GM12878 (cell line): Measurements from ENCODE around the gene HCN4. TPM values are rescaled to one million over a fixed set of nuclear protein-coding genes. Genes with fewer than 3 reads are reported as not detected.

Source experiments
- ATAC-seq: fragments of 200-7000 bp; cut with Tn5 transposase; 3 replicates; pipeline ENCODE4 v1.9.1; 2020; ENCODE audit warnings: mild to moderate bottlenecking, moderate library complexity
- BruUV-seq: library from RNA; stranded (reverse); fragments of 400-500 nt; replicated peaks from 2 replicates; lab custom pipeline; 2021; lab: Mats Ljungman, UMichigan
- CTCF ChIA-PET: fragments of 300-600 bp; sonication (Branson Sonifier 250); formaldehyde crosslinking; extraction: SDS; loops from one replicate; lab custom pipeline; 2021; ENCODE audit warnings: inconsistent platforms; lab: Yijun Ruan, JAX
- POLR2A ChIA-PET: fragments of 350-600 bp; formaldehyde crosslinking; extraction: SDS; loops from one replicate; lab custom pipeline; 2021; ENCODE audit warnings: inconsistent platforms; lab: Charles Lee
- RAD21 ChIA-PET: fragments of 300-600 bp; sonication (Branson Sonifier 250); formaldehyde crosslinking; loops from one replicate; lab custom pipeline; 2023; ENCODE audit warnings: antibody characterized with exemption; ENCODE audit not compliant: unreplicated experiment; lab: Charles Lee
- SMC1A ChIA-PET: fragments of 300-600 bp; sonication (Branson Sonifier 250); formaldehyde crosslinking; loops from one replicate; lab custom pipeline; 2023; ENCODE audit not compliant: unreplicated experiment, uncharacterized antibody; lab: Charles Lee
- DNase-seq: peaks from one replicate; pipeline ENCODE4 v3.0.0-alpha.2; 2011; ENCODE audit warnings: low read depth, low spot score
- FAIRE-seq: peaks from 3 replicates; lab custom pipeline; 2011; peaks lifted over from hg19 to GRCh38; lab: Jason Lieb, UNC
- H2AFZ ChIP-seq: 2 replicates; pipeline ENCODE4 v1.6.0; 2011; ENCODE audit warnings: low read depth, low read length, control low read depth; ENCODE audit not compliant: control insufficient read depth
- H3K27ac ChIP-seq: 2 replicates; pipeline ENCODE4 v1.5.1; 2011; ENCODE audit warnings: control low read depth; ENCODE audit not compliant: control insufficient read depth, insufficient read depth
- H3K27me3 ChIP-seq, 2 experiments: replicated peaks in 1 of 2; 2 replicates each; pipeline versions ENCODE4 v1.6.0 to v1.6.1; 2011; ENCODE audit warnings: low read length in 1 of 2; ENCODE audit not compliant: control insufficient read depth in 2 of 2, insufficient read depth in 2 of 2
- H3K36me3 ChIP-seq, 2 experiments: 2 replicates each; pipeline ENCODE4 v1.5.1; 2011; ENCODE audit warnings: low read length in 1 of 2; ENCODE audit not compliant: control insufficient read depth in 2 of 2, insufficient read depth in 2 of 2
- H3K4me1 ChIP-seq: 2 replicates; pipeline ENCODE4 v1.6.1; 2011; ENCODE audit warnings: mild to moderate bottlenecking, low read length, moderate library complexity, mixed read lengths; ENCODE audit not compliant: control insufficient read depth, insufficient read depth
- H3K4me2 ChIP-seq: 2 replicates; pipeline ENCODE4 v1.6.0; 2011; ENCODE audit warnings: control low read depth; ENCODE audit not compliant: control insufficient read depth, insufficient read depth
- H3K4me3 ChIP-seq: fragments of 200-600 bp; sonication (generic); 2 replicates; pipeline ENCODE4 v1.5.1; 2016
- H3K79me2 ChIP-seq: 2 replicates; pipeline ENCODE4 v1.6.0; 2011; ENCODE audit warnings: low read length; ENCODE audit not compliant: control insufficient read depth, insufficient read depth
- H3K9ac ChIP-seq: 2 replicates; pipeline ENCODE4 v1.8.0; 2011; ENCODE audit warnings: low read length, control low read depth, mixed read lengths; ENCODE audit not compliant: control insufficient read depth, insufficient read depth
- H3K9me3 ChIP-seq: replicated peaks from 3 replicates; pipeline ENCODE4 v1.5.1; 2011; ENCODE audit warnings: mild to moderate bottlenecking, low read length; ENCODE audit not compliant: control insufficient read depth, insufficient read depth
- H4K20me1 ChIP-seq: 2 replicates; pipeline ENCODE4 v1.6.0; 2011; ENCODE audit not compliant: control insufficient read depth, insufficient read depth
- CHD1 ChIP-seq: IDR thresholded peaks from 2 replicates; pipeline ENCODE4 v1.6.1; 2012; ENCODE audit warnings: low read depth, low read length, improper control_type of control experiment
- FOXM1 ChIP-seq: IDR thresholded peaks from 2 replicates; pipeline ENCODE4 v1.6.1; 2012; ENCODE audit warnings: low read depth, mild to moderate bottlenecking, inconsistent platforms, low read length, moderate library complexity
- IKZF2 ChIP-seq, 2 experiments: fragments of 450-650 bp; IDR thresholded peaks; 2 replicates each; pipeline ENCODE4 v1.6.1; 2017; ENCODE audit warnings: mild to moderate bottlenecking in 2 of 2, moderate library complexity in 2 of 2
- NFXL1 ChIP-seq: fragments of 450-650 bp; IDR thresholded peaks from 2 replicates; pipeline ENCODE4 v1.6.1; 2017; ENCODE audit warnings: antibody characterized with exemption, mild to moderate bottlenecking, borderline replicate concordance
- NFYB ChIP-seq: IDR thresholded peaks from 2 replicates; pipeline ENCODE4 v1.6.1; 2011; ENCODE audit warnings: low read depth, mild to moderate bottlenecking, low read length, improper control_type of control experiment, moderate library complexity; ENCODE audit not compliant: insufficient read depth
- RAD51 ChIP-seq: fragments of 450-650 bp; IDR thresholded peaks from 2 replicates; pipeline ENCODE4 v1.6.1; 2016; ENCODE audit warnings: moderate library complexity, mild to moderate bottlenecking, inconsistent platforms
- STAT1 ChIP-seq: fragments of 450-650 bp; conservative IDR thresholded peaks from 2 replicates; pipeline ENCODE4 v1.6.1; 2014; ENCODE audit warnings: antibody characterized with exemption, mild to moderate bottlenecking
- ZSCAN29 ChIP-seq: fragments of 450-650 bp; IDR thresholded peaks from 2 replicates; pipeline ENCODE4 v1.6.1; 2017; ENCODE audit warnings: mild to moderate bottlenecking, moderate library complexity
- WGBS: methylation state at CpG from one replicate; pipeline ENCODE4 v1.1.6; 2016; ENCODE audit warnings: low lambda C conversion rate; ENCODE audit not compliant: insufficient replicate concordance, insufficient coverage; ENCODE audit errors: missing lambda C conversion rate; 5-methylcytosine and 5-hydroxymethylcytosine counted together
- in situ Hi-C: fragments of 300-500 bp; cut with MboI; formaldehyde crosslinking; loops from 9 replicates; pipeline ENCODE4 v1.14.3; 2018; ENCODE audit warnings: mixed read lengths
- intact Hi-C: fragments of 100-400 bp; cut with micrococcal nuclease; formaldehyde crosslinking; loops from one replicate; pipeline ENCODE4 v1.14.2; 2022; ENCODE audit not compliant: unreplicated experiment
- polyA plus RNA-seq, 11 experiments: library from polyadenylated mRNA; depleted of rRNA in 4 of 11; unstranded in 6 of 11; stranded (reverse) in 5 of 11; fragments of >200 nt; fragmentation: Nextera tagmentation in 4 of 11; fragmentation: Illumina TruSeq in 1 of 11; extraction: Ambion mirVana in 4 of 11; extraction: Trizol in 1 of 11; gene quantifications; 1 replicate in 1 of 11; 2 replicates in 10 of 11; pipeline versions ENCODE4 v1.2.1 to v1.2.3, GENCODE V29; 2011 to 2016; ENCODE audit warnings: inconsistent platforms in 2 of 11, missing spikeins in 2 of 11, low read depth in 1 of 11
- total RNA-seq, 4 experiments: library from RNA; depleted of rRNA in 3 of 4; stranded (reverse); fragments of >200 nt in 3 of 4; fragmentation: Illumina TruSeq in 1 of 4; extraction: Trizol in 1 of 4; gene quantifications; 2 replicates each; pipeline versions ENCODE4 v1.2.1 to v1.2.3, GENCODE V29; 2013 to 2021
- TF ChIP-seq, protein P1 (sequence below): IDR thresholded peaks from 2 replicates; pipeline ENCODE4 v1.6.1; 2012; ENCODE audit warnings: low read length, inconsistent platforms
- TF ChIP-seq, protein P2 (sequence below): fragments of 450-650 bp; IDR thresholded peaks from 2 replicates; pipeline ENCODE4 v1.6.1; 2014; ENCODE audit warnings: mild to moderate bottlenecking
- TF ChIP-seq, protein P3 (sequence below): fragments of 150-350 bp; IDR thresholded peaks from 2 replicates; pipeline ENCODE4 v1.6.1; 2014; ENCODE audit warnings: mild to moderate bottlenecking, low read depth, low read length
- TF ChIP-seq, protein P4 (sequence below): fragments of 450-650 bp; IDR thresholded peaks from 2 replicates; pipeline ENCODE4 v1.6.1; 2018; ENCODE audit warnings: borderline replicate concordance, mild to moderate bottlenecking; ENCODE audit not compliant: partially characterized antibody

The HCN4 gene
- total and polyA plus RNA-seq, 10 of the 15 experiments (the other 5 are each of a cell fraction or from before 2014, with no cell fraction given), result 0.03 to 0.10 TPM; not detected in 8

DNA sequence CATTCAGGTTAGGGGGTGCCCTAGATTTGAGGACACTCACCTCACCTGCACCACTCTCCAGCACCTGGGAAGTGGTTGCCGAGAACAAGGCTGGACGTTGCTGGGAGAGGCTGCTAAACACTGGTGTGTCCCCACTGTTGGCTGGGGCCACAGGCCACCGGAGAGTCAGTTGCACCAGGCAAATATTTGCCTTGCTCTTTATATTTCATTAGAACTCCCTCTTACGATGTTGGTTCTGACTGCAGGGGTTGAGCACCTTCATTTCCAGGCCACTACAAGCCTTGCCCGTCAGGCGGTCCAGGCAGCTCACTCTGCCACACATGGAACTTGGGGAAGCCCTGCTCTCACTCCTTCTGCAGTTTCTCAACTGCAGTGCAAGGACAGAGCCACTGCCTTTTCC is 30.7 kb downstream of the HCN4 start:
- 12% methylated on average over 6 of the region's 6 CpGs for WGBS
- Histone ChIP-seq H3K36me3 (no peaks in the 10 kb centered on the region), H3K27me3 (no peaks in the 10 kb centered on the region; a peak in 3 of 4 replicates), H3K9ac (no peak overlapping the region), H3K9me3 (no peaks in the 10 kb centered on the region), H3K27ac (no peak overlapping the region), H3K79me2 (no peaks in the 10 kb centered on the region), H3K4me1 (no peaks in the 10 kb centered on the region), H4K20me1 (no peaks in the 10 kb centered on the region; the same call in 1 of the 2 replicates), H2AFZ (no peak overlapping the region), H3K4me3 (no peak overlapping the region), H3K4me2 (no peak overlapping the region)
- intact Hi-C loops (no loop called here), in situ Hi-C loops (no loop called here)
- SMC1A ChIA-PET, result no interaction called here
- RAD21 ChIA-PET, result no interaction called here
- no peak for ATAC-seq
- FAIRE-seq, result no peak
- DNase-seq, result no peak
- no TSS peak for BruUV-seq
- no peak for TF ChIP-seq ZSCAN29
- no peak for TF ChIP-seq STAT1
- TF ChIP-seq, protein P1, sequence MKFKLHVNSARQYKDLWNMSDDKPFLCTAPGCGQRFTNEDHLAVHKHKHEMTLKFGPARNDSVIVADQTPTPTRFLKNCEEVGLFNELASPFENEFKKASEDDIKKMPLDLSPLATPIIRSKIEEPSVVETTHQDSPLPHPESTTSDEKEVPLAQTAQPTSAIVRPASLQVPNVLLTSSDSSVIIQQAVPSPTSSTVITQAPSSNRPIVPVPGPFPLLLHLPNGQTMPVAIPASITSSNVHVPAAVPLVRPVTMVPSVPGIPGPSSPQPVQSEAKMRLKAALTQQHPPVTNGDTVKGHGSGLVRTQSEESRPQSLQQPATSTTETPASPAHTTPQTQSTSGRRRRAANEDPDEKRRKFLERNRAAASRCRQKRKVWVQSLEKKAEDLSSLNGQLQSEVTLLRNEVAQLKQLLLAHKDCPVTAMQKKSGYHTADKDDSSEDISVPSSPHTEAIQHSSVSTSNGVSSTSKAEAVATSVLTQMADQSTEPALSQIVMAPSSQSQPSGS, result no peak
- CTCF ChIA-PET, result no interaction called here
- POLR2A ChIA-PET, result no interaction called here

DNA sequence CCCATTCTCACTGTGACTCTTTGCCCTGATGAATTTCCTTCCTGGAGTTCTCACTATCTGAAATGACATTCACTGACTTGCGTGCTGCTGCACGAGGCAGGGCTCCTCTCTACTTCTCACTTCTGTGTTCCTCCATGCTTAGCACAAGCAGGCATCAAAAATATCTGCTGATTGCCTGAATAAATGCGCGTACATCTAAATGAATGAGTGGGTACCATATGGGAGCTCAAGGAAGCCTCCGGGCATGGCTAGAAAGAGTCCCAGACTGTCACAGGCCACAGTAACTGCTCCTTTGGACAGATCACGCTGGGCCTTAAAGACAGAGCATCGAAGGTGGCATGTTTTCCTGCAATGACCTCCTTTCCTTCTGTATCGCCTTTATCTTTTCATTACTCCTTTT is 31.6 kb downstream of the HCN4 start:
- WGBS, result 40% methylated on average over 8 of the region's 8 CpGs
- no peak overlapping the region for H2AFZ ChIP-seq
- TF ChIP-seq NFXL1, result no peak
- TF ChIP-seq, protein P2, sequence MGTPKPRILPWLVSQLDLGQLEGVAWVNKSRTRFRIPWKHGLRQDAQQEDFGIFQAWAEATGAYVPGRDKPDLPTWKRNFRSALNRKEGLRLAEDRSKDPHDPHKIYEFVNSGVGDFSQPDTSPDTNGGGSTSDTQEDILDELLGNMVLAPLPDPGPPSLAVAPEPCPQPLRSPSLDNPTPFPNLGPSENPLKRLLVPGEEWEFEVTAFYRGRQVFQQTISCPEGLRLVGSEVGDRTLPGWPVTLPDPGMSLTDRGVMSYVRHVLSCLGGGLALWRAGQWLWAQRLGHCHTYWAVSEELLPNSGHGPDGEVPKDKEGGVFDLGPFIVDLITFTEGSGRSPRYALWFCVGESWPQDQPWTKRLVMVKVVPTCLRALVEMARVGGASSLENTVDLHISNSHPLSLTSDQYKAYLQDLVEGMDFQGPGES, result no peak
- no peak for TF ChIP-seq NFYB
- TF ChIP-seq FOXM1, result no peak
- TF ChIP-seq, protein P3, sequence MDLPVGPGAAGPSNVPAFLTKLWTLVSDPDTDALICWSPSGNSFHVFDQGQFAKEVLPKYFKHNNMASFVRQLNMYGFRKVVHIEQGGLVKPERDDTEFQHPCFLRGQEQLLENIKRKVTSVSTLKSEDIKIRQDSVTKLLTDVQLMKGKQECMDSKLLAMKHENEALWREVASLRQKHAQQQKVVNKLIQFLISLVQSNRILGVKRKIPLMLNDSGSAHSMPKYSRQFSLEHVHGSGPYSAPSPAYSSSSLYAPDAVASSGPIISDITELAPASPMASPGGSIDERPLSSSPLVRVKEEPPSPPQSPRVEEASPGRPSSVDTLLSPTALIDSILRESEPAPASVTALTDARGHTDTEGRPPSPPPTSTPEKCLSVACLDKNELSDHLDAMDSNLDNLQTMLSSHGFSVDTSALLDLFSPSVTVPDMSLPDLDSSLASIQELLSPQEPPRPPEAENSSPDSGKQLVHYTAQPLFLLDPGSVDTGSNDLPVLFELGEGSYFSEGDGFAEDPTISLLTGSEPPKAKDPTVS, result no peak
- TF ChIP-seq IKZF2 (IDR thresholded peaks at IDR 0.05), result no peak
- no peak for TF ChIP-seq CHD1
- TF ChIP-seq, protein P4, sequence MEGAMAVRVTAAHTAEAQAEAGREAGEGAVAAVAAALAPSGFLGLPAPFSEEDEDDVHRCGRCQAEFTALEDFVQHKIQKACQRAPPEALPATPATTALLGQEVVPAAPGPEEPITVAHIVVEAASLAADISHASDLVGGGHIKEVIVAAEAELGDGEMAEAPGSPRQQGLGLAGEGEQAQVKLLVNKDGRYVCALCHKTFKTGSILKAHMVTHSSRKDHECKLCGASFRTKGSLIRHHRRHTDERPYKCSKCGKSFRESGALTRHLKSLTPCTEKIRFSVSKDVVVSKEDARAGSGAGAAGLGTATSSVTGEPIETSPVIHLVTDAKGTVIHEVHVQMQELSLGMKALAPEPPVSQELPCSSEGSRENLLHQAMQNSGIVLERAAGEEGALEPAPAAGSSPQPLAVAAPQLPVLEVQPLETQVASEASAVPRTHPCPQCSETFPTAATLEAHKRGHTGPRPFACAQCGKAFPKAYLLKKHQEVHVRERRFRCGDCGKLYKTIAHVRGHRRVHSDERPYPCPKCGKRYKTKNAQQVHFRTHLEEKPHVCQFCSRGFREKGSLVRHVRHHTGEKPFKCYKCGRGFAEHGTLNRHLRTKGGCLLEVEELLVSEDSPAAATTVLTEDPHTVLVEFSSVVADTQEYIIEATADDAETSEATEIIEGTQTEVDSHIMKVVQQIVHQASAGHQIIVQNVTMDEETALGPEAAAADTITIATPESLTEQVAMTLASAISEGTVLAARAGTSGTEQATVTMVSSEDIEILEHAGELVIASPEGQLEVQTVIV, result no peak
- no peak for TF ChIP-seq RAD51
- TF ChIP-seq, all 136 proteins: peak for 0
- DNase-seq (no peak), ATAC-seq (no peak), FAIRE-seq (no peak)
- RAD21 ChIA-PET, result no interaction called here
- BruUV-seq, result no TSS peak
- Histone ChIP-seq H4K20me1 (no peaks in the 10 kb centered on the region), H3K9me3 (no peaks in the 10 kb centered on the region), H3K36me3 (no peaks in the 10 kb centered on the region), H3K27me3 (no peaks in the 10 kb centered on the region; a peak in 3 of 4 replicates), H3K4me1 (no peaks in the 10 kb centered on the region), H3K79me2 (no peaks in the 10 kb centered on the region), H3K9ac (no peak overlapping the region), H3K27ac (no peak overlapping the region), H3K4me3 (no peak overlapping the region), H3K4me2 (no peak overlapping the region)
- intact Hi-C loops, result no loop called here
- SMC1A ChIA-PET, result no interaction called here
- CTCF ChIA-PET, result no interaction called here
- in situ Hi-C loops, result no loop called here
- POLR2A ChIA-PET, result no interaction called here
